NCI-H1930 (cell line): Measurements from ENCODE around the gene ZNF438.

ENCODE experiments used
- DNase-seq, 2 experiments: peaks; one replicate each; lab custom pipeline; 2025; lab: John Stamatoyannopoulos, UW

ZNF438 gene

DNA sequence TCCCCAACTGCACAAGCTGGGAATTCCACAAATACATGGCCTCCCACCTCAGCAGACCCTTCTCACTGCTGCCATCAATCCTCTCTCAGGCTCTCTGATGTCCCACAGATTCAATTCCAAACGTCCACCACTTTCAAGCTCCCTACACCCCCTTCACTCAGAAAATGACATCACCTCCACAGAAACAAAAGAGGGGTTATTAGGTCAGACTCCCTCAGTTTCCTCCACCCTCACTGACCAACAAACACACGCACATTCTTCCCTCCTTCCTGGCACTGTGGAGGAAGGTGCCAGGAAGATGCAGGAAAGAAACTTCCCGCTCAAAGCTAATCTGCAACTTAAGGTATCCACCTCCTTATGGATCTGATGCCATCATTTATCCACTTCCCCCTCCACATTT, 18.3 kb downstream of the ZNF438 start:
- no peak for DNase-seq

DNA sequence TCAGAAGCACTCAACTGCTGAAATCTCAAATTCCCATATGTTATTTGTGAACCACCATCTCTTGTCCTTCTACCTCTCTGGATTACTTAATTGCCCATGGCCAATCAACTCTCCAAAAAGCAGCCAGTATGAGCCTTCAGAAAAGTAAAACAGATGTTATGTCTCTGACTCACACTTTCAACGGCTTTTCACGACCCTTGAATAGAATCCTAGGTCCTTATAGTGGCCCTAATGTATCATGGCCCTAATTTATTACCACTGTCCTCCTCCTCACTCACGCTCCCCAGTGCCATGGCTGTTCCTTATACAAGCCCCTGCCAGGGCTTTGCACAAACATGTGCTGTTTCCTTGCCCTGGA, 20.0 kb downstream of the ZNF438 start:
- no peak for DNase-seq

DNA sequence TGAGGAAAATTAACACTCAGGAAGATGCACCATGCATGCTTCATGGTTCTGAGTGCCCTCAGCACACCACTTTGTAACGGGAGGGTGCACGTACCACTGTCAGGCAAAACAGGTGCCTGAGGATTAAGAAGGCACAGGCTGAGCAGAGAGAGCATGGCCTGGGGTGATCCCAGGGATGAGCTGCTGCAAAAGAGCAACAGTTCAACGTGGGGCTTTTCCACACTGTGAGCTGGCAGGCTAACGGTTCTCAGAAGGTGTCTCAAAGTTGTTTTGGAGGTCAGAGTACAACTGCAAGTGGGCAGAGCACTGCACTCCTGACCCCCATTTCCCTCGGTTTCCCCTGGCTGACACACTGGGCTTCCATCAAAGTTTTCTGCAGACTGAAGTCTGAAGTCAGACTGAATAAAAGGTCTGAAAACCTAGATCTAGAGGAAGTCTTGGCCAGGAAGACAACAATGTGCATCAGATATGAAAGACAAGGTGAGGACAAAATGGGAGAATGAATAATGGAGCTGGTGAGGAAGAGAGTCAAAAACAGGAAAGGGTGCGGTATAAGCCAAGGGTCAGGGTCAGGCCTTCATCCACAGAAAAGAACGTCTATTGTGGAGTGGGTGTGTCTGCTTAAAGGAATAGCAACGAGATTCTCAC, 20.5 kb downstream of the ZNF438 start:
- DNase-seq: no peak

- DNase-seq: no peak
Observed at GRCh38 chr10:31010062-31010461, 21.6 kb downstream of the ZNF438 start.

DNA sequence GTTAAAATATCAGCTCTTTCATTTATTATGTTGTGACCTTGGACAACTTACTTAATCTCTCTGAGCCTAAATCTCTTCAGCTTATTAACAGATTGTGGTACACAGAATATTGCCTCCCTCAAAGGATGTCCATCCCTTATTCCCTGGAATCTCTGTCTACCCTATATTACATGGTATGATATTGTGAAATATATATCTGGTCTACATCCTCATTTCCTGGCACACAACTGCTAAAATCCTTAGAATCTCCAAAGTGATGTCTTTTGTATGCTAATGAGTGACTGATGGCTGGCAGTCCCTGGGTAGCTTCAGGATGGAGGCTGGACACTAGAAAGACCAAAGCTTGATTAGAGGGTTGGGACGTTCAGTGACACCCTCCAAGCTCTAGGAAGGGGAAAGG, 25.8 kb downstream of the ZNF438 start:
- DNase-seq: no peak

DNA sequence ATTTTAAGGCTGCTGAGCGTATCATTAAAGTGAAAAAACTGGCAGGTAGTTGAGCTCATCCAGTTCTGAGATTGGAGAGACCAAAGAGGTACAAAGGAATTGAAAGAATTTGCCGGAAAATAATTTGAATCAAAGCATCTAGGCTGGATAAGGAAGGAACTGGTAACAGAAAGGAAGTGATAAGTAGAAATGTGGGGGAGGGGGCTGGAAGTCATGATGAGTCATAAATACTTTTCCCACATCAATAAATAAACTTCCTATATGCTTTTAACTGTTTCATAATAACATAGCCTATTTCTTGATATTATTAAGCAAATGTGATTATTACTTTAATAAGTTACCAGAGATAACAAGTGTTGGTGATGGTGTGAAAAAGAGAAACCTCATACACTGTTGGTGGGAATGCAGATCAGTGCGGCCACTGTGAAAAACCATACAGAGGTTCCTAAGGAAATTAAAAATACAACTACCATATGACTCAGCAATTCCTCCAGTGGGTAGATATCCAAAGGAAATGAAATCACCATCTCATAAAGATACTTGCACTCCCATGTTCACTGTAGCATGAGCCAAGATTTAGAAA, 27.0 kb downstream of the ZNF438 start:
- DNase-seq: no peak

DNA sequence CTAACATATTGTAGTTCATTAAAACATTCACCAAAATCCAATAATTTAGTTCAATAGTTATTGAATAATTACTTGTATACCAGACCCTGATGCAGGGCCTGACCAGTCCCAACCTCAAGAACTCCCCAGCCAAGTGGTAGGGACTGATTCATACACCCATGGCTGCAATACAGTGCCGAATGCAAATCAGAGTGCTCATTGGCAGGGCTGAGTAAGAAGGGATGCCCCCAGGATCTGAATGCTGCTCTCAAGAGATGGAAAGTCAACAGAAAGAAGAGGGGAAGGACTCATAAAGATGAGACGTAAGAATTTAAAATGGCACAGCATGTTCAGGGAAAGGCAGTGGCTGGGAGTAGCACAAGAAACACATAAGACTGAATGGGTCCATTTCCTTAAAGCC, 29.9 kb downstream of the ZNF438 start:
- DNase-seq: no peak

- DNase-seq: no peak
Observed at GRCh38 chr10:31000867-31001266, 30.8 kb downstream of the ZNF438 start.

DNA sequence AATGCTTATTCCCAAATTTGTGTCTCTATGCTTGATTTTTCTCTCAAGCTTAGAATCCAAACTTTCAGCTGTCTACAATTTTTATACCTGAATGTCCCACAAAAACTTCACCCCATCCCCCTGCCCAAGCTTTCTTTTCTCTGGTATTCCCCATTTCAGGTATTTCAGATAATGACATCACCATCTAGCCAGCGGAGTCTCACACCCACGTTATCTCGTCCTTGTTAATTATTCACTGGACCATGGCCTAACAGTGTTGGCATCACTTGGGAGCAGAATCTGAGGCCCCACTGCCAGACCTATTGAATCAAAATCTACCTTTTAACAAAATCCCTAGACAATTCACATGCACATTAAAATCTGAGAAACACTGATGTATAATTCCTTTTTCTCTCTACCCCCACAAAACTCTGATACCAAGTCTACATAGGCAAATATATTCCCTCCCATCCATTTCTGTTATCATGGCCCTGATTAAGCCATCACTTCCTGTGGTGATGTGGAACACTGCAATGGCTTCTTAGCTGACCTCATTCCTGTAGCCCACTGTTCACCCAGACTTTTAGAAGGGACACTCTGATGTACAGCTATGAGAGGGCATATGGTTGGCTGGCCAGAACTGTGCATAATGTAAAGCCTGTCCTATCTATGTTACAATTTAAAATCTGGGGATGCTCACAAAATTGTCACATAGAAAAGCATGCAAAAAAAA, 31.4 kb downstream of the ZNF438 start:
- DNase-seq: no peak

- no peak for DNase-seq
Observed at GRCh38 chr10:30999070-30999712, 32.5 kb downstream of the ZNF438 start.

DNA sequence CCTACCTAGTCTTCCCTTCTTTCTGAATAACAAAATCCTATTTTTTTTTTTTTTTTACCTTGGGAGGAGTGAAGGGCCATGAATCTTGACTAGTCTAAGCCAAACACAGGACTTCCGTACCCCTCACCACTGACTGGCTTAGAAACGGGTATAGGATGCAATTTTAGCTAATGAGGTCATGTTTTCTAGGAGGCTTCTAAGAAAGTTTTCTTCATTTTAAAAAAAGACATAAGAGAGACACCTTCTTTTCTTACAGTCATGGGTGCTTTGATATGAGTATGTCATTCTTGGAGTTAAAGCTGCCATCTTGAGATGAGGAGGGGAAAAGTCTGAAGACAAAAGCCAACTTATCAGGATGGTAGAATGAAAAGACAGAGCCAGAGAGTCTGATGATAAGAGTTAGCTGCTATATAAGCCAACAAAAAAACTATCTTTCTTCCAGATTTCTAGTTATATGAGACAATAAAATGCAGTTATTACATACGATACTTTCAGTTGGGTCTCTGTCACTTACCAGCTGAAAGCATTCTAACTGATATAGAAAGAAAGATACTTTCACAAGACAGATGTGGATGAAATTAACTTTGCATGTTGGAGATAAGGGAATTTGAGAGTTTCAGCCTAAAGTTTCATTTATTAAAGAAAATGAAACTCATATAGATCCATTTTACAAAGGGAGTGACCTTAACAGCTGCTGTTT, 34.0 kb downstream of the ZNF438 start:
- no peak for DNase-seq

DNA sequence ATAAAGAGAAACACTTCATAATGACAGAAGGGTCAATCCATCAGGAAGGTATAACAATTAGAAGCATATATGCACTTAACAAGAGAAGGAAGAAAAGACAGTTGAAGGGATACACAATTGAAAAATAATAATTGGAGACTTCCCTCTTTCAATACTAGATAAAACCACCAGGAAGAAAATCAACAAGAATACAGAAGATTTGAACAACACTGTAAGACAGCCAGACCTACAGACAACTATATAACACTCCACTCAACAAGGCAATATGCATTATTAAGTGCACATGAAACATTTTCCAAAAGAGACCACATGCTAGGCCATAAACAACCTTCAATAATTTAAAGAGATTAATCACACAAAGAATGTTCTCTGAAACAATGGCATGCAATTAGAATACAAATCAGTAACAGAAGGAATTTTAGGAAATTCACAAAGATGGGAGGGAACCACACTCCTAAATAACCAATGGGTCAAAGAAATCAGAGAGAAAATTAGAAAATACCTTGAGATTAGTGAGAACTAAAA, 35.1 kb downstream of the ZNF438 start:
- DNase-seq: no peak

- no peak for DNase-seq
Observed at GRCh38 chr10:30995081-30995770, 36.4 kb downstream of the ZNF438 start.

DNA sequence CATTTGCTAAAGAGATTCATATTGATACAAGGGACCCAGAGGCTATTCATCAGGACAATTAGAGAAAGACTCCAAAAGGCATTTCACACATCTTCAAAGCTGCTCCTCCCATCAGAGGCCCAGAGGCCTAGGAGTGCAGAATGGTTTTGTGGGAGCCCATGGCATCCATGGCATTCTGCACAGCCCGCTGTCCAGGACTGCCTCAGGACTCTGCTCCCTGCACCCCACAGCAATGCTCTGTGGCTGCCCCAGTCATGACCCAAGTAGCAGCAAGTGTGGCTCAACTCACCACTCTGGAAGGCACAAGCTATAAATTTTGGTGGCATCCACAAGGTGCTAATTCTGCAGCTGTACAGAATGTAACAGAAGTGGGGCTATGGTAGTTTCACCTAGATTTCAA, 38.5 kb downstream of the ZNF438 start:
- no peak for DNase-seq

DNA sequence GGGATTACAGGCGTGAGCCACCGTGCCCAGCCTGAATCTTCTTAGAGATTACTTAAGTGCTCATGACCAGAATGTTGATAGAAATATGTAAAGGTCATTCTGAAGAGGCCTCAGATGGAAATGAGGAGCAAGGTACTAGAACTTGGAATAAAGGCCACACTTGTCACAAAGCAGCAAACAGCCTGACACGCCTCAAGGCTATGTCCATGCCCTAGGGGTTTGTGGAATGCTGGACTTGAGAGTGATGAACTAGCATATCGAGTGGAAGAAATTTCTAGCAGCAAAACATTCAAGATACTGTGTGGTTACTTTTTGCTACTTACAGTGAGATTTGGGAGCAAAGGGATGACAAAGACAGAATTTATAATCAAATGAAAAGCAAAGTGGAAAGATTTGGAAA, 39.0 kb downstream of the ZNF438 start:
- no peak for DNase-seq

DNA sequence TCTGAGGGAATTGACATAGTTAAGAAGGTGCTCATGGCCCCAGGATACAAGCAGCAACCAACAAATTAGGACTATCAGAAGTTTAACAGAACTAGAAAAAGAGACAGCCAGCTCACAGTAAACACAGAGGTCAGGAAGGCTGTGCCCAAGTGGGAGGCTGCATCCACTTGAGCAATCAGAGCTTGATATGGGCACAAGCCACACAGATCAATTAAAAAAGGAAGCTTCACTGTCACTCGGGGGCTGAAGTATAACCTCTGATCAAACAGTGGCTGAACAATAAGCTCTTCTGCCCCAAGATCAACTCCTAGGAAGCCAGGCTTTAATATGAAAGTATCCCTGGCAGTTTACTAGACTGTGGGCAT, 40.0 kb downstream of the ZNF438 start:
- DNase-seq: no peak

DNA sequence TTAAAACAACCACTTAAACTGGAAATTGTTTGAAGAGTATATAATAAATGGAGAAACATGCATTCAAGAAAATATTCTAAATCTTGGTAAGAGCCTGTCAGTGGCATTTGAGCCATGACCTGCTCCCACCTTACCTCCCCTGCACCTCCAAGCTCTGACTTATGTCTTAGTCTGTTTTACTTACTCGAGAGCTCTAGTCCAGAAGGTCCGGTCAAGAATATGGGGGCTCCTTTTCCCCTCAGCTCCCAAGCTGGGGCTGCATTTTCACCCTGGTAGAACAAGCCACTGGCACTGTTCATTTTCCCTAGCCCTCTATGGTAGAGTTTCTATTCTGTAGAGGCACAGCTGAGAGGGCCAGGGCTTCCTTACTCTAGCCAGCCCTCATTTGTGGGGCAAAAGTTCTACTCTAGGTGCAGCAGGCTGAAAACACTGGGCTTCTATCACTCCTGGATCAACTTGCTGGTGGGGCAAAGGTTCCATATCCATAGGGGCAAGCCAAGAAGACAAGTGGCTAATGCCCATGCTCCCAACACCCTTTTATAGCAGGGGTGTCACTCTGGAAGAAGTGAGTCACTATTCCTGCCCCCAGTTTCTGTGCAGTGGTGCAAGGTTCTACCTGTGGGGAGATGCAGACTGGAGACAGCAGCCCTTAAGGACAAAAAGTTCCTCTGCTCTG, 40.6 kb downstream of the ZNF438 start:
- DNase-seq: no peak

DNA sequence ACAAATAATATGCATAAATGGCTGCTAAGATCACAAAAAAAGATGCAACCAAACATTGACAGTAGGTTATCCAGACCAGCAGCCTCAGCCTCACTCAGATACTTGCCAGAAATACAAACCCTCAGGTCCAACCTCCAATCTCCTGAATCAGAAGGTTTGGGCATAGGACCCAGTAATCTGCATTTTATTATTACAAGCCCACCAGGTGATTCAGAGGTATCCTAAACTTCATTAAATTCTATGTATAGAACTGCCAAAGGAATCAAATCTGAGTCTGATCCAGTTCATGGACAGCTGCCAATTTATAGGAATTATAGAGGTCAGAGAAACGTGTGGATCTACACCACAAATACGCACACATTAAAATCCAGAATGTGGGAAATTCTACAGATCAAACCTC, 41.3 kb downstream of the ZNF438 start:
- no peak for DNase-seq

- no peak for DNase-seq
Observed at GRCh38 chr10:30988831-30989435, 42.7 kb downstream of the ZNF438 start.

GRCh38 chr10:30987463-30987862, 44.2 kb downstream of the ZNF438 start:
- DNase-seq: no peak

DNA sequence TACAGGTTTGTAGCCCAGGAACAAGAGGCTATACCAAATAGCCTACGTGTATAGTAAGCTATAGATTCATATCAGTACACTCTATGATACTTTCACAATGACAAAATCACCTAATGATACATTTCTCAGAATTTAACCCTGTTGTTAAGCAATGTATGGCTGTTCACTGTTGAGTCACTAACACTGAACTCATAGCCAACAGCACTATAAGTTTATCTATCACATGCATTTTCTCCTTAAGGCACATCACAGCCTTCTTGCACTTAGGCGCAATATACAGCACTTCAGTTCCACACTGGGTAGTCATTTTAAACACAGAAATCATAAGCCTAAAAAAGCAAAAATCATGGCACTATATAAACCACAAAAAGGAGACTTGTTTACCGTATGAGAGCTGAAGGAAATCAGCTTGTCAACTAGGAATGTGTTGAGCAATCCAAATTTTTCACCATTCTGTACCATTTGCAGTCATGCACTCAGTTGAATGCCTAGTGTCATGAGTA, 45.6 kb downstream of the ZNF438 start:
- DNase-seq: no peak
